HepG2 (cell line): ENCODE results near the gene LMCD1. TPM values are rescaled to one million over a fixed set of nuclear protein-coding genes. Genes with fewer than 3 reads are reported as not detected.

ENCODE experiments used
- ATAC-seq: fragments of 200-7000 bp; cut with Tn5 transposase; 3 replicates; pipeline ENCODE4 v1.9.1; 2020; ENCODE audit warnings: mild to moderate bottlenecking, moderate library complexity
- BruUV-seq: library from RNA; stranded (reverse); fragments of 400-500 nt; replicated peaks from 2 replicates; lab custom pipeline; 2021; lab: Mats Ljungman, UMichigan
- CTCF ChIA-PET: fragments of 300-600 bp; formaldehyde crosslinking; extraction: SDS; loops from one replicate; lab custom pipeline; 2021; ENCODE audit warnings: low total read pairs, inconsistent platforms, low intra/inter-chr PET ratio; lab: Yijun Ruan, JAX
- POLR2A ChIA-PET: fragments of 350-600 bp; sonication (Branson Sonifier 250); formaldehyde crosslinking; loops from one replicate; lab custom pipeline; 2020; ENCODE audit warnings: antibody characterized with exemption, inconsistent platforms; lab: Yijun Ruan, JAX
- DNase-seq: peaks from one replicate; pipeline ENCODE4 v3.0.0-alpha.2; 2015; ENCODE audit warnings: low spot score
- FAIRE-seq: peaks from 3 replicates; lab custom pipeline; 2011; peaks lifted over from hg19 to GRCh38; lab: Jason Lieb, UNC
- H2AFZ ChIP-seq: one replicate; pipeline ENCODE4 v1.6.1; 2011; ENCODE audit warnings: low read length, inconsistent platforms
- H3K27ac ChIP-seq: fragments of 300-600 bp; 3 replicates; pipeline ENCODE4 v1.8.0; 2011; ENCODE audit warnings: mixed run types, mild to moderate bottlenecking, mixed read lengths, low read length, inconsistent platforms; ENCODE audit not compliant: insufficient read depth; ENCODE audit errors: extremely low read length
- H3K27me3 ChIP-seq, 2 experiments: fragments of 200-600 bp in 1 of 2; 2 replicates in 1 of 2; 3 replicates in 1 of 2; pipeline versions ENCODE4 v1.6.0 to v1.8.0; 2011; ENCODE audit warnings: low read length in 2 of 2, mild to moderate bottlenecking in 2 of 2, moderate library complexity in 2 of 2, inconsistent platforms in 1 of 2; ENCODE audit not compliant: insufficient read depth in 2 of 2, control insufficient read depth in 1 of 2
- H3K36me3 ChIP-seq, 2 experiments: fragments of 200-600 bp in 1 of 2; replicated peaks in 1 of 2; 2 replicates in 1 of 2; 3 replicates in 1 of 2; pipeline versions ENCODE4 v1.5.1 to v1.8.0; 2011; ENCODE audit warnings: low read length in 2 of 2, inconsistent platforms in 1 of 2; ENCODE audit not compliant: insufficient read depth in 2 of 2, control insufficient read depth in 1 of 2
- H3K4me1 ChIP-seq: 2 replicates; pipeline ENCODE4 v1.5.1; 2012; ENCODE audit warnings: low read length, inconsistent platforms; ENCODE audit not compliant: insufficient read depth
- H3K4me2 ChIP-seq: 2 replicates; pipeline ENCODE4 v1.6.0; 2011; ENCODE audit warnings: low read depth, low read length, inconsistent platforms
- H3K4me3 ChIP-seq, 3 experiments: fragments of 200-600 bp in 1 of 3; sonication (generic), shearing (Covaris generic) in 1 of 3; replicated peaks in 1 of 3; 2 replicates each; pipeline ENCODE4 v1.5.1; 2011 to 2016; ENCODE audit warnings: low read length in 3 of 3, inconsistent platforms in 2 of 3, low read depth in 2 of 3, mild to moderate bottlenecking in 2 of 3, control low read depth in 1 of 3, mixed read lengths in 1 of 3; ENCODE audit not compliant: insufficient read depth in 1 of 3
- H3K79me2 ChIP-seq: one replicate; pipeline ENCODE4 v1.6.1; 2011; ENCODE audit warnings: low read length, inconsistent platforms; ENCODE audit not compliant: insufficient read depth
- H3K9ac ChIP-seq: 2 replicates; pipeline ENCODE4 v1.6.0; 2011; ENCODE audit warnings: mild to moderate bottlenecking, low read depth, low read length, inconsistent platforms; ENCODE audit not compliant: insufficient read depth
- H3K9me3 ChIP-seq: 2 replicates; pipeline ENCODE4 v1.5.1; 2012; ENCODE audit warnings: mild to moderate bottlenecking, low read length
- H4K20me1 ChIP-seq: 2 replicates; pipeline ENCODE4 v1.6.0; 2011; ENCODE audit warnings: inconsistent platforms, mild to moderate bottlenecking, low read length, moderate library complexity; ENCODE audit not compliant: insufficient read depth
- FOXA1 ChIP-seq, 2 experiments: fragments of 450-650 bp in 1 of 2; sonication (generic) in 1 of 2; formaldehyde crosslinking in 1 of 2; IDR thresholded peaks; 2 replicates each; pipeline versions ENCODE4 v1.4.0 to v1.6.1; 2016 to 2020; ENCODE audit warnings: missing genetic modification reagents in 1 of 2
- GPN1 ChIP-seq: sonication (generic); formaldehyde crosslinking; IDR thresholded peaks from 2 replicates; pipeline ENCODE4 v1.5.1; 2020; ENCODE audit warnings: missing genetic modification reagents, borderline replicate concordance
- KDM1A ChIP-seq: IDR thresholded peaks from 2 replicates; pipeline ENCODE4 v1.6.1; 2016; ENCODE audit warnings: missing compliant biosample characterization
- MAFF ChIP-seq: IDR thresholded peaks from 2 replicates; pipeline ENCODE4 v1.6.1; 2011; ENCODE audit warnings: low read depth, low read length, improper control_type of control experiment
- MAFK ChIP-seq, 2 experiments: IDR thresholded peaks in 1 of 2; conservative IDR thresholded peaks in 1 of 2; 2 replicates each; pipeline ENCODE4 v1.6.1; 2011; ENCODE audit warnings: improper control_type of control experiment in 2 of 2, low read length in 2 of 2
- PHF20 ChIP-seq: sonication (generic); formaldehyde crosslinking; IDR thresholded peaks from 2 replicates; pipeline ENCODE4 v1.5.0; 2020; ENCODE audit warnings: mild to moderate bottlenecking, missing genetic modification reagents
- POLR2AphosphoS2 ChIP-seq: IDR thresholded peaks from 2 replicates; pipeline ENCODE4 v1.6.1; 2011; ENCODE audit warnings: low read depth, low read length, improper control_type of control experiment
- TOE1 ChIP-seq: sonication (generic); formaldehyde crosslinking; IDR thresholded peaks from 2 replicates; pipeline ENCODE4 v1.4.0; 2020; ENCODE audit warnings: mild to moderate bottlenecking, missing genetic modification reagents
- ZNF12 ChIP-seq: sonication (generic); formaldehyde crosslinking; IDR thresholded peaks from 2 replicates; pipeline ENCODE4 v1.5.0; 2020; ENCODE audit warnings: missing genetic modification reagents
- ZNF234 ChIP-seq: sonication (generic); formaldehyde crosslinking; conservative IDR thresholded peaks from 2 replicates; pipeline ENCODE4 v1.5.1; 2020; ENCODE audit warnings: mild to moderate bottlenecking, missing genetic modification reagents
- ZNF678 ChIP-seq: sonication (generic); formaldehyde crosslinking; IDR thresholded peaks from 2 replicates; pipeline ENCODE4 v1.4.0; 2020; ENCODE audit warnings: mild to moderate bottlenecking, missing genetic modification reagents
- ZNF747 ChIP-seq: sonication (generic); formaldehyde crosslinking; IDR thresholded peaks from 2 replicates; pipeline ENCODE4 v1.8.1; 2023; ENCODE audit warnings: missing genetic modification reagents, mild to moderate bottlenecking, borderline replicate concordance
- ZSCAN30 ChIP-seq: sonication (generic); formaldehyde crosslinking; IDR thresholded peaks from 2 replicates; pipeline ENCODE4 v1.5.0; 2020; ENCODE audit warnings: mild to moderate bottlenecking, missing genetic modification reagents
- WGBS: methylation state at CpG from one replicate; pipeline ENCODE4 v1.1.6; 2017; ENCODE audit warnings: low lambda C conversion rate; 5-methylcytosine and 5-hydroxymethylcytosine counted together
- in situ Hi-C: cut with HindIII; loops from 2 replicates; pipeline ENCODE4 v1.10.0; 2017; ENCODE audit warnings: low pct_unique_long_range_greater_than_20kb; ENCODE audit not compliant: extremely low pct_ligation_motif_present
- intact Hi-C: fragments of 100-400 bp; cut with micrococcal nuclease; formaldehyde crosslinking; loops from one replicate; pipeline ENCODE4 v1.10.0; 2022; ENCODE audit not compliant: unreplicated experiment
- polyA plus RNA-seq, 8 experiments: library from polyadenylated mRNA; depleted of rRNA in 3 of 8; stranded (reverse) in 7 of 8; unstranded in 1 of 8; fragments of >200 nt; fragmentation: Illumina TruSeq in 4 of 8; extraction: Trizol in 4 of 8; gene quantifications; 2 replicates each; pipeline versions ENCODE4 v1.2.1 to v1.2.3, GENCODE V29; 2011 to 2016; ENCODE audit warnings: low read depth in 4 of 8, missing spikeins in 1 of 8, mixed read lengths in 1 of 8; ENCODE audit not compliant: insufficient read depth in 1 of 8
- total RNA-seq, 5 experiments: library from RNA; depleted of rRNA; stranded (reverse); fragments of >200 nt; fragmentation: Illumina TruSeq; extraction: Trizol; gene quantifications; 2 replicates each; pipeline ENCODE4 v1.2.3, GENCODE V29; 2016; ENCODE audit warnings: low read depth in 1 of 5
- TF ChIP-seq, protein P1 (sequence below): sonication (generic); formaldehyde crosslinking; IDR thresholded peaks from 2 replicates; pipeline ENCODE4 v1.4.0; 2020; ENCODE audit warnings: missing genetic modification reagents, low read depth, mild to moderate bottlenecking, borderline replicate concordance
- TF ChIP-seq, protein P2 (sequence below): sonication (generic); formaldehyde crosslinking; IDR thresholded peaks from 2 replicates; pipeline ENCODE4 v1.4.0; 2020; ENCODE audit warnings: missing genetic modification reagents
- TF ChIP-seq, protein P3 (sequence below): sonication (generic); formaldehyde crosslinking; IDR thresholded peaks from 2 replicates; pipeline ENCODE4 v1.5.0; 2020; ENCODE audit warnings: mild to moderate bottlenecking, missing genetic modification reagents
- TF ChIP-seq, protein P4 (sequence below): sonication (generic); formaldehyde crosslinking; IDR thresholded peaks from 2 replicates; pipeline ENCODE4; 2020; ENCODE audit warnings: missing genetic modification reagents, mild to moderate bottlenecking, borderline replicate concordance

The LMCD1 gene
- total and polyA plus RNA-seq, 2 of the 13 experiments (the other 11 are each of a cell fraction or from before 2014, with no cell fraction given), result 6.2 to 7.1 TPM

DNA sequence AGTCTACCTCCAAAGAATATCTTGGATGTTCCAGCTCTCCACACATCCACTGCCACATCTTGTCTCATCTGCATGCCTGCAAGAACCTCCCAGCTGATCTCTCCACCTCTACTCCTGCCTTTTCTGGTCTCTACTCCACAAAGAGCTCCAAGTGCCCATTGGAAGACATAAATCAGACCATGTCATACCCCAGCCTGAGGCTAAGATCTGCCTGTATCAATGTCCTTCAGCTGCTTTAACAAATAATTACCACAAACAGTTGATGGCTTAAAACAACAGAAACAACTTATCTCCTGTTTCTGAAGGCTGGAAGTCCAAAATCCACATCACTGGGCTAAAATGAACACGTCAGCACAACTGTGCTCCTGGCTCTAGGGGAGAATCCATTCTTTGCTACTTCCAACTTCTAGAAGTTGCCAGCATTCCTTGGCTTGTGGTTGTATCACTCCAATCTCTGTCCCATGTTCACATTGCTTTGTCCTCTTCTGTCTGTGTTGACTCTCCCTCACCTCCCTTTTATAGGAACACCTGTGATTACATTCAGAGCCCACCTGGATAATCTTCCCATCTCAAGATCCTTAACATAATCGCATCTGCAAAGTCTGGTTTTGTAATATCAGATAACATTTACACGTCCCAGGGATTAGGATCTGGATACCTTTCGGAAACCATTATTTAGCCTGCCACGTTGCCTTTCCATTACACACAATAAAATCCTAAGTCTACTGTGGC is 17.0 kb upstream of the LMCD1 start:
- WGBS, result 81% methylated on average over 5 of the region's 5 CpGs
- FAIRE-seq (peak; percentile 32), DNase-seq (no peak), ATAC-seq (no peak; the same call in 2 of the 3 replicates)
- Histone ChIP-seq H2AFZ (no peak overlapping the region), H3K27ac (no peak overlapping the region), H3K79me2 (no peaks in the 10 kb centered on the region), H3K4me2 (no peak overlapping the region), H3K4me3 (no peak overlapping the region), H4K20me1 (no peaks in the 10 kb centered on the region), H3K27me3 (no peaks in the 10 kb centered on the region), H3K9ac (no peak overlapping the region), H3K9me3 (peaks cover 8% of the 10 kb centered on the region), H3K36me3 (no peaks in the 10 kb centered on the region), H3K4me1 (peaks cover 79% of the 10 kb centered on the region)
- in situ Hi-C loops (no loop called here), intact Hi-C loops (no loop called here)
- ChIA-PET CTCF (no interaction called here), POLR2A (interaction anchor here (1.7 to 2.0 kb wide), 3 partner anchors 17 to 45 kb away, joined by 4 to 14 read pairs (median 10); partner anchors contain the start of gene LMCD1)
- no TSS peak for BruUV-seq
- TF ChIP-seq ZNF678 (CRISPR knock-in tag), result no peak
- TF ChIP-seq, protein P1, sequence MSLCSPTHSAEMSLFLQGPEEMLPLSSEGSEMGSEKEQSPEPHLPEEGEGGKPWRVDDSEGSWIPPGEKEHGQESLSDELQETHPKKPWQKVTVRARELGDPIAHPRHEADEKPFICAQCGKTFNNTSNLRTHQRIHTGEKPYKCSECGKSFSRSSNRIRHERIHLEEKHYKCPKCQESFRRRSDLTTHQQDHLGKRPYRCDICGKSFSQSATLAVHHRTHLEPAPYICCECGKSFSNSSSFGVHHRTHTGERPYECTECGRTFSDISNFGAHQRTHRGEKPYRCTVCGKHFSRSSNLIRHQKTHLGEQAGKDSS (CRISPR knock-in tag), result no peak
- peak; percentile 92; the same call in 1 of the 2 replicates for TF ChIP-seq ZNF12 (CRISPR knock-in tag)
- TF ChIP-seq MAFK (conservative IDR thresholded peaks at IDR 0.05 in 1 of 2, IDR thresholded peaks at IDR 0.05 in 1 of 2; ENCODE audit: low read length in 2 of 2), result peak; percentile 90 to 92
- no peak for TF ChIP-seq FOXA1 (IDR thresholded peaks at IDR 0.05)
- no peak for TF ChIP-seq FOXA1 (CRISPR knock-in tag; IDR thresholded peaks at IDR 0.05)
- peak; percentile 90 for TF ChIP-seq MAFF
- no peak for TF ChIP-seq TOE1 (CRISPR knock-in tag)
- no peak for TF ChIP-seq ZNF747 (CRISPR knock-in tag)
- no peak for TF ChIP-seq POLR2AphosphoS2
- TF ChIP-seq KDM1A, result 0 out of 2 replicates have a peak, but pooled peaks have one; percentile 31
- TF ChIP-seq, protein P2, sequence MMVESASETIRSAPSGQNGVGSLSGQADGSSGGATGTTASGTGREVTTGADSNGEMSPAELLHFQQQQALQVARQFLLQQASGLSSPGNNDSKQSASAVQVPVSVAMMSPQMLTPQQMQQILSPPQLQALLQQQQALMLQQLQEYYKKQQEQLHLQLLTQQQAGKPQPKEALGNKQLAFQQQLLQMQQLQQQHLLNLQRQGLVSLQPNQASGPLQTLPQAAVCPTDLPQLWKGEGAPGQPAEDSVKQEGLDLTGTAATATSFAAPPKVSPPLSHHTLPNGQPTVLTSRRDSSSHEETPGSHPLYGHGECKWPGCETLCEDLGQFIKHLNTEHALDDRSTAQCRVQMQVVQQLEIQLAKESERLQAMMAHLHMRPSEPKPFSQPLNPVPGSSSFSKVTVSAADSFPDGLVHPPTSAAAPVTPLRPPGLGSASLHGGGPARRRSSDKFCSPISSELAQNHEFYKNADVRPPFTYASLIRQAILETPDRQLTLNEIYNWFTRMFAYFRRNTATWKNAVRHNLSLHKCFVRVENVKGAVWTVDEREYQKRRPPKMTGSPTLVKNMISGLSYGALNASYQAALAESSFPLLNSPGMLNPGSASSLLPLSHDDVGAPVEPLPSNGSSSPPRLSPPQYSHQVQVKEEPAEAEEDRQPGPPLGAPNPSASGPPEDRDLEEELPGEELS (CRISPR knock-in tag), result 0 out of 2 replicates have a peak, but pooled peaks have one; percentile 18
- no peak for TF ChIP-seq GPN1 (CRISPR knock-in tag)
- no peak for TF ChIP-seq ZNF234 (CRISPR knock-in tag)
- TF ChIP-seq ZSCAN30 (CRISPR knock-in tag), result no peak
- no peak for TF ChIP-seq PHF20 (CRISPR knock-in tag)
- TF ChIP-seq, protein P3, sequence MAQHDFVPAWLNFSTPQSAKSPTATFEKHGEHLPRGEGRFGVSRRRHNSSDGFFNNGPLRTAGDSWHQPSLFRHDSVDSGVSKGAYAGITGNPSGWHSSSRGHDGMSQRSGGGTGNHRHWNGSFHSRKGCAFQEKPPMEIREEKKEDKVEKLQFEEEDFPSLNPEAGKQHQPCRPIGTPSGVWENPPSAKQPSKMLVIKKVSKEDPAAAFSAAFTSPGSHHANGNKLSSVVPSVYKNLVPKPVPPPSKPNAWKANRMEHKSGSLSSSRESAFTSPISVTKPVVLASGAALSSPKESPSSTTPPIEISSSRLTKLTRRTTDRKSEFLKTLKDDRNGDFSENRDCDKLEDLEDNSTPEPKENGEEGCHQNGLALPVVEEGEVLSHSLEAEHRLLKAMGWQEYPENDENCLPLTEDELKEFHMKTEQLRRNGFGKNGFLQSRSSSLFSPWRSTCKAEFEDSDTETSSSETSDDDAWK, result no peak
- TF ChIP-seq, protein P4, sequence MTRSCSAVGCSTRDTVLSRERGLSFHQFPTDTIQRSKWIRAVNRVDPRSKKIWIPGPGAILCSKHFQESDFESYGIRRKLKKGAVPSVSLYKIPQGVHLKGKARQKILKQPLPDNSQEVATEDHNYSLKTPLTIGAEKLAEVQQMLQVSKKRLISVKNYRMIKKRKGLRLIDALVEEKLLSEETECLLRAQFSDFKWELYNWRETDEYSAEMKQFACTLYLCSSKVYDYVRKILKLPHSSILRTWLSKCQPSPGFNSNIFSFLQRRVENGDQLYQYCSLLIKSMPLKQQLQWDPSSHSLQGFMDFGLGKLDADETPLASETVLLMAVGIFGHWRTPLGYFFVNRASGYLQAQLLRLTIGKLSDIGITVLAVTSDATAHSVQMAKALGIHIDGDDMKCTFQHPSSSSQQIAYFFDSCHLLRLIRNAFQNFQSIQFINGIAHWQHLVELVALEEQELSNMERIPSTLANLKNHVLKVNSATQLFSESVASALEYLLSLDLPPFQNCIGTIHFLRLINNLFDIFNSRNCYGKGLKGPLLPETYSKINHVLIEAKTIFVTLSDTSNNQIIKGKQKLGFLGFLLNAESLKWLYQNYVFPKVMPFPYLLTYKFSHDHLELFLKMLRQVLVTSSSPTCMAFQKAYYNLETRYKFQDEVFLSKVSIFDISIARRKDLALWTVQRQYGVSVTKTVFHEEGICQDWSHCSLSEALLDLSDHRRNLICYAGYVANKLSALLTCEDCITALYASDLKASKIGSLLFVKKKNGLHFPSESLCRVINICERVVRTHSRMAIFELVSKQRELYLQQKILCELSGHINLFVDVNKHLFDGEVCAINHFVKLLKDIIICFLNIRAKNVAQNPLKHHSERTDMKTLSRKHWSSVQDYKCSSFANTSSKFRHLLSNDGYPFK (CRISPR knock-in tag), result no peak
